SKM-1 (cell line): ENCODE results near the gene PPP1R12B.

Source experiments
- DNase-seq: peaks from one replicate; lab custom pipeline; 2025; ENCODE audit not compliant: unreplicated experiment; lab: John Stamatoyannopoulos, UW

The PPP1R12B gene, protein sequence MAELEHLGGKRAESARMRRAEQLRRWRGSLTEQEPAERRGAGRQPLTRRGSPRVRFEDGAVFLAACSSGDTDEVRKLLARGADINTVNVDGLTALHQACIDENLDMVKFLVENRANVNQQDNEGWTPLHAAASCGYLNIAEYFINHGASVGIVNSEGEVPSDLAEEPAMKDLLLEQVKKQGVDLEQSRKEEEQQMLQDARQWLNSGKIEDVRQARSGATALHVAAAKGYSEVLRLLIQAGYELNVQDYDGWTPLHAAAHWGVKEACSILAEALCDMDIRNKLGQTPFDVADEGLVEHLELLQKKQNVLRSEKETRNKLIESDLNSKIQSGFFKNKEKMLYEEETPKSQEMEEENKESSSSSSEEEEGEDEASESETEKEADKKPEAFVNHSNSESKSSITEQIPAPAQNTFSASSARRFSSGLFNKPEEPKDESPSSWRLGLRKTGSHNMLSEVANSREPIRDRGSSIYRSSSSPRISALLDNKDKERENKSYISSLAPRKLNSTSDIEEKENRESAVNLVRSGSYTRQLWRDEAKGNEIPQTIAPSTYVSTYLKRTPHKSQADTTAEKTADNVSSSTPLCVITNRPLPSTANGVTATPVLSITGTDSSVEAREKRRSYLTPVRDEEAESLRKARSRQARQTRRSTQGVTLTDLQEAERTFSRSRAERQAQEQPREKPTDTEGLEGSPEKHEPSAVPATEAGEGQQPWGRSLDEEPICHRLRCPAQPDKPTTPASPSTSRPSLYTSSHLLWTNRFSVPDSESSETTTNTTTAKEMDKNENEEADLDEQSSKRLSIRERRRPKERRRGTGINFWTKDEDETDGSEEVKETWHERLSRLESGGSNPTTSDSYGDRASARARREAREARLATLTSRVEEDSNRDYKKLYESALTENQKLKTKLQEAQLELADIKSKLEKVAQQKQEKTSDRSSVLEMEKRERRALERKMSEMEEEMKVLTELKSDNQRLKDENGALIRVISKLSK

DNA sequence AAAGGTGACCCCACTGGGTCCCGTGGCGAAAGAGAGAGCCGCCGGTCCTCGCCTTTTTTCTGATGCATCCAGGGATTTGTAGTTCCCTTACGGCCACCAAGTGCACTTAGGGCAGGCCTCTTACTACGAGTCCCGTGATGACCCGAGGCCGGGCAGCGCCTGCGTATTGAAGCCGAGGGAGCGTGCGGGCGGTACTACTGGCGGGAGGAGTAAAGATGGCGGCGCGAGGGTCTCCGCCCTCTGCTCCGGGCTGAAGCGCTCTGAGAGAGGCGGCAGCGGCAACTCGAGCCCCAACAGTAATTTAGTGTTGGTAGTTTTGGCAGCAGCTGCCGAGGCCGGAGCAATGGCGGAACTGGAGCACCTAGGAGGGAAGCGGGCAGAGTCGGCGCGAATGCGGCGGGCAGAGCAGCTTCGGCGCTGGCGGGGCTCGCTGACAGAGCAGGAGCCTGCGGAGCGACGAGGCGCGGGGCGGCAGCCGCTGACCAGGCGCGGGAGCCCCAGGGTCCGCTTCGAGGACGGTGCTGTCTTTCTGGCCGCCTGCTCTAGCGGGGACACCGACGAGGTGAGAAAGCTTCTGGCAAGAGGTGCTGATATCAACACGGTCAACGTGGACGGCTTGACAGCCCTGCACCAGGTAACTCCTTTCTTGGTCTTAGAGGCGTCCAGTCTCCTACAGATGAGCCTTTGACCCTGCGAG lies at the start of gene PPP1R12B:
PPP1R12B (plus strand) TSS at position 191 of the 697 bp plus-strand sequence; CDS start at position 344, 153 bp downstream.
- DNase-seq = peak; percentile 100

DNA sequence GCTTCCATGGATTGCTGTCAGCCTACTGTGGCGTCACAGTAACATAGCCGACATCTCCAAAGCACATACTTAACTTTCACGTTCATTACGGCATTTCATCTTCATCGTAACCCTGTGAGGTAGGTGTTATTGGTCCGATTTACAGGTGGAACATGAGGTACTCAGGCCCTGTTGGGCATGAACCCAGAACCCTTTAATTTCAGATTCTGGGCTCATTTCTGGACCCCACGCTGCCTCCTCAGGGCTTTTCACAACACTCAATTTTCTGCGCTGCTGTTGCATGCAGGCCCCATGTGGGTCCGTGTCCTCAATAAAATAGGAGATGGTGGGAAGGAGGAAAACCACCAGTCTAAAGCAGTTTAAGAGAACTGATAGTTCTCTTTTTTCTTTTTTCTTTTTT lies 46.3 kb upstream of the PPP1R12B start:
- no peak for DNase-seq

DNA sequence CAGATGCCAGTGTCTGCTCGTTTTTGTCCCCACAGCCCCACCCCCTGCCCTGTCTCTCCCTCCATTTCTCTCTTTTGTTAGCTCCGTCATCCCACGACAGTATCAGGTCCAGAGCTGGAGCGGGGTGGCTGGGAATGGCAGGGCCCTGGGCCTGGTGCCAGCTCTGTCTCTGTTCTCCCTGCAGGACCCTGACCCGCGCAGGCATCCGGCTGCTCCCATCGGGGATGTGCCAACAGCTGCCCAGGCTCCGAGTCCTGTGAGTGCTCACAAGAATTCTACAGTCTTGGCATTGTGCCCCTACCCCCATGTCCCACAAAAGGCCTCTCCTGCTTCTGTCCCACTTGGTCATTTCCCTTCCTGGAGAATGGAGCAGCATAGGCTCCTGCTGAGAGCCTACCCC lies 44.1 kb upstream of the PPP1R12B start:
- DNase-seq = no peak

DNA sequence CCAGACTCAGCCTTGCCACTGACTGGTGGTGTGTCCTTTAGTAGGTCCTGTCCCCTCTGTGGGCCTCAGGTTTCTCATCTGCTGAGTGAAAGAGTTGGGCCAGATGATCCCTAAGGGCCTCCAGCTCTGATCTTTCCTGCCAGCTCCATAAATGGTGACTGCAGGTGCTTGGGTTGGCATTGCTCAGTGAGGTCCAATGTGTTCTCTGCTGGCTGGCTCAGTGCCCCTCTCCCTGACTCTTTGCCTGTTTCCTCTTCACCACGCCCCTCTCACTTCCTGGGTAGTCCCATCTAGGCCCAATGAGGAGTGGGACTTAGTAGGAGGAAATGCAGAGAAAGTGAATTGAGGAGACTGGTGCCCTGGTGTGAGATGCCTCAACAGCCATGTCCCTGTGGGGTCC lies 43.3 kb upstream of the PPP1R12B start:
- DNase-seq = no peak

DNA sequence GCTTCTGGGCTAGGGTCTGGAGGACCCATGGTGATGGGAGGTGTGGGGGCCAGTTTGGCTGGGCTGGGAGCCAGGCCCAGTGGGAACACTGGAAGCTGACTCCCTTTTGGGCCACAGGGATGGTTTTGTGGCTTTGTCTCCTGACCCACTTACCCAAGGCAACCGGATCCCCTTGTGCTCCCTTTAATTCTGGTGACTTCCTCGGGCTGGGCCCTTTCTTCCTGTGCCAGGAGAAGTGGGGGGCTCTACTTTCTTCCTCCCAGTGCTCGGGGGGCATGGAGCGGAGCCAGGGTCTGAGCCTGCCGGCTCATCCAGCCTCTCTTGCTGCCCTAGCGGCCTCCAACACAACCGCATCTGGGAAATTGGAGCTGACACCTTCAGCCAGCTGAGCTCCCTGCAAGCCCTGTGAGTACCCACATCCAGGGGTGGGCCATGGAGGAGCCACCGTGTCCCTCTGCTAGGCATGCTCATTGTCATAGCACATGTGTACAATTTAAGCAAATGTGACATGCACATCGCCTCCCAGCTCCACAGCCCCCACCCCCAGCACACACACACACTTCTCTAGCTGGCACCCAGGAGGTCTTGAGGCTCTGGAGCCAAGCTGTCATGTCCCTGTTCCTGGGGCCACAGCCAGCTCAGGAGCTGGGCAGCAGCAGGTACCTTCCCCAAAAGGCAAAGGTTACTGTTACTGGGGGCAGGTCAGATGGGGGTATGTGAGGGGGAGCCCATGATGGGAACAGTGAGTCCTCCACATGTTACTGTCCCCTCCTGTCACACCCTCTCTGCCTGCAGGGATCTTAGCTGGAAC lies 41.8 kb upstream of the PPP1R12B start:
- no peak for DNase-seq

DNA sequence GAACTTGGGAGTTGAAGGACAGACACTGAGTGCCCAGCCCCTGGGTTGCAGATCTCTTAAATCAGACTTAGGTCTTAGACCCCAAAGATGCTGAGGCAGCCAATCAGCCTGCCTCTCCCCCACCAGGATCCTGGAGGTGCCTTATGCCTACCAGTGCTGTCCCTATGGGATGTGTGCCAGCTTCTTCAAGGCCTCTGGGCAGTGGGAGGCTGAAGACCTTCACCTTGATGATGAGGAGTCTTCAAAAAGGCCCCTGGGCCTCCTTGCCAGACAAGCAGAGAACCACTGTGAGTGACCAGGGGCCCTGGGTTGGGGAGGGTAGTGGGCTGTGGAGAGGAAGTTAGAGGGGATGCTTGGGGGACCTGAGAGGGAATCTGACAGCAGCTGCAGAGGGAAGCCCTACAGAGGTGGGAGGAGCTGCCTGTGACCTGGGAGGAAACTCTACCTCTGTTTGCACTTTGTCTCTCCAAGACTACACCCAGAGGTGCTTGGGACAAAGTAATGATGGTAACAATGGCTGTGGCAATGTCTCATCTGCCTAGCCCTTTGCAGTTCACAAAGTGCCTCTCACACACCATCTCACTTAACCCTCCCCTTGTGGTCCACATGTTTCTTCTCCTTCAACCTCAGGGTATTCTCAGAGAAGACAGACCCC lies 38.3 kb upstream of the PPP1R12B start:
- DNase-seq = no peak

DNA sequence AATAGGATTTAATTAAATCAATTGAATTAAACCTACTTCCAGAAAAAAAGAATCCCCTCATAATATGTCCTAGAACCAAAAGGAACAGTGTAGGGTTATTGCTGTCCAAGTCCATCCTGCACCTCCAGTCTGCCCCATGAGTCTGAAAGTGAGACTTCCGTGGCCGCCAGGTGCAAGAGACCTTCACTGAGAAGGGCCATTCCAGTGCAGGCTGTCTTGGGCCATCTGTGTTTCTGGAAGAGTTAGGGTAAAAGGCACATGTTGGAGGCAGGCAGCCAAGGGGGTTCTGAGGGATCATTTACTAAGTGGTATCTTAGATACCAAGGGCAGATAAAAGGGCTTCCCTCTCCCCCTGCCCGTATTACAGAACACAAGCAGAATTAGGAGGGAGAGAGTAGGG lies 37.8 kb upstream of the PPP1R12B start:
- no peak for DNase-seq

DNA sequence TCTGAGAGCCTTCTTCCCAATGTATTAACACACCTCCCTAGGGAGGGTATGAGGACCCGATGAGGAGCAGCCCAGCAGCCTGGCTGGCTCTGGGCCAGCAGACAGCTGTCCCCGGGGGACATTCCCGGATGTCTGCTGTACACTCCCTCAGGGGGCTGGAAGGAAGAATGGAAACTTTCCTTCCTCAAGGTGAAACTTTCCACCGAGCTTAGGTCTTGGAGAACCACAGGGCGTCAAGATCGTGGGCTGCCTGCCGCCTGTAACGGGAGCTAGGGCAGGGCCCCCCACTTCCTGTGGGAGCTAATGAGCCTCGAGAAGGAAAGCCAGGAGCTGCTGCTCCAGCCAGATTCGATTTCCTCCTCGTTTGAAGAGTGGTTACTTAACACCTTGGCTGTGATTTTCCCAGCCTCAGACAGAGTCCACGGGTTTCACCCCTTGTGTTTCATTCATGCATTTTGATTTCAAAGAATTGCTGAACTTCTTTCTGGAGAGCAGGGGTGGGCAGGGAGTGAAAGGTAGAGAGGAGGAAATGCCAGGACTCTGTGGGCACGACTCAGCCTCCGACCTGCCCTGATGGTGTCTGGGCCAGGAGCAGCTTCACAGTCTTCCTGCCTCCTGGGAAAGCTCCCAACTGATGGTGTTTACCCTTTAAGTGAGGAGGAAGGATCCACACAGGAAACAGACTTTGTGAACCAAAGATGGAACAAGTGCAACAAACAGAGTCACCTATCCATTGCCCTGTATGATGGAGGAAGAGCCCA lies 36.4 kb upstream of the PPP1R12B start:
- DNase-seq = no peak

DNA sequence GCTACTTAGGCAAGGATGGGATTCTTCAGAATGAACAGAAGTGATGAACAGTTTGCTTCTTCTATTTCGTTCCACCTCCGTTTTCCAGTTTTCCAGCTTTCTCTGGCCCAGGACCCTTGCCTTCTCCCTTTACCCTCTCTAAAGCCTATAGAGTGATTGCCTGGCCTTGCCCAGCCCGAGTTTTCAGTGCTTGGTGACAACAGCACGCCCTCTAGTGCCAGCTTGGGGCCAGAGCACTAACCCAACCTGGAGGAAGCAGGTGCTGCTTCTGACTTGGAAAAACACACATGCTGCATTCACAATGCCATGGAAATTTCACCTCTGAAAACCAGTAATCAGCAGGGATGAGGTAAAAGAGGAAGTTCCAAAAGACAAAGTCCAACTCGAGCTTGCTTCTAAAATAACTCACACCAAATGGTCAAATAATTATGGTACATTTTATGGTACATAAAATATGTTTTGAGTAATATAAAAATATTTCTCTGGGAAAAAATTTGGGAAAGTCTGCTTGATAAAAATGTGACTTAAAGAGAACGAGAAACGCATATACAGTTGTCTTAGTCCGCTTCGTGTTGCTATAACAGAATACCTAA lies 32.8 kb upstream of the PPP1R12B start:
- peak; percentile 74 for DNase-seq

DNA sequence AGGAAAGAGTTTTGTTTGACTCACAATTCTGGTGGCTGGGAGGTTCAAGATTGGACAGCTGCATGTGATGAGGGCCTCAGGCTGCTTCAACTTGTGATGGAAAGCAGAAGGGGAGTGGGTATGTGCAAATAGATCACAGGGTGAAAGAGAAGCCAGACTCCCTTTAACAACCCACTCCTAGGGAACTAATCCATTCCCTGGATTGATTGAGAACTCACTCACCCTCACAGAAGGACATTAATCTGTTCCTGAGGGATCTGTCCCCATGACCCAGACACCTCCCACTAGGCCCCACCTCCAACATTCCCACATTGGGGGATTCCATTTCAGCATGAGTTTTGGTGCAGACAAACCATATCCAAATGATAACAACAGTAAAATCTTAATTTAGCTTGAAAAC lies 32.3 kb upstream of the PPP1R12B start:
- no peak for DNase-seq

DNA sequence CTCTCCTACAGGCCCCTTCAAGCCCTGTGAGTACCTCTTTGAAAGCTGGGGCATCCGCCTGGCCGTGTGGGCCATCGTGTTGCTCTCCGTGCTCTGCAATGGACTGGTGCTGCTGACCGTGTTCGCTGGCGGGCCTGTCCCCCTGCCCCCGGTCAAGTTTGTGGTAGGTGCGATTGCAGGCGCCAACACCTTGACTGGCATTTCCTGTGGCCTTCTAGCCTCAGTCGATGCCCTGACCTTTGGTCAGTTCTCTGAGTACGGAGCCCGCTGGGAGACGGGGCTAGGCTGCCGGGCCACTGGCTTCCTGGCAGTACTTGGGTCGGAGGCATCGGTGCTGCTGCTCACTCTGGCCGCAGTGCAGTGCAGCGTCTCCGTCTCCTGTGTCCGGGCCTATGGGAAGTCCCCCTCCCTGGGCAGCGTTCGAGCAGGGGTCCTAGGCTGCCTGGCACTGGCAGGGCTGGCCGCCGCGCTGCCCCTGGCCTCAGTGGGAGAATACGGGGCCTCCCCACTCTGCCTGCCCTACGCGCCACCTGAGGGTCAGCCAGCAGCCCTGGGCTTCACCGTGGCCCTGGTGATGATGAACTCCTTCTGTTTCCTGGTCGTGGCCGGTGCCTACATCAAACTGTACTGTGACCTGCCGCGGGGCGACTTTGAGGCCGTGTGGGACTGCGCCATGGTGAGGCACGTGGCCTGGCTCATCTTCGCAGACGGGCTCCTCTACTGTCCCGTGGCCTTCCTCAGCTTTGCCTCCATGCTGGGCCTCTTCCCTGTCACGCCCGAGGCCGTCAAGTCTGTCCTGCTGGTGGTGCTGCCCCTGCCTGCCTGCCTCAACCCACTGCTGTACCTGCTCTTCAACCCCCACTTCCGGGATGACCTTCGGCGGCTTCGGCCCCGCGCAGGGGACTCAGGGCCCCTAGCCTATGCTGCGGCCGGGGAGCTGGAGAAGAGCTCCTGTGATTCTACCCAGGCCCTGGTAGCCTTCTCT lies 30.3 kb upstream of the PPP1R12B start:
- no peak for DNase-seq

DNA sequence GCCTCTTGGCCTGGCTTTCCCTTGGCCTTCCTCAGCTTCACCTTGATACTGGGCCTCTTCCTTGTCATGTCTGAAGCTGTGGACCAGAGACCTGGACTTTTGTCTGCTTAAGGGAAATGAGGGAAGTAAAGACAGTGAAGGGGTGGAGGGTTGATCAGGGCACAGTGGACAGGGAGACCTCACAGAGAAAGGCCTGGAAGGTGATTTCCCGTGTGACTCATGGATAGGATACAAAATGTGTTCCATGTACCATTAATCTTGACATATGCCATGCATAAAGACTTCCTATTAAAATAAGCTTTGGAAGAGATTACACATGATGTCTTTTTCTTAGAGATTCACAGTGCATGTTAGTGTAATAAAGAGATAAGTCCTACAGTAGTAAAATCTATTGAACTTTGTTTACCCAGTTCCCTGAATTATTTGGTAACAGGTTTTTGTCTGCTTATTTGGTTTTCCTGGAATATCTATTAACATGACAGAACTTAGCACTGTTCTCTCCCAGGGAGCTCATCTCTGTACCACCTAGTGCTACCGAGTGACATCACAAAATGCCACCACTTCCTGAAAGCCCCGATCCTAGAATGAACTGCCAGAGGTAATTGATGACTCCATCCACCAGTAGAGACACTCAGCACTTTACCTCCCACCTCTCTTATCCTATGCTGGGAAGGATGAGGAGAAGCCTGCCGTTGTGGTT lies 29.0 kb upstream of the PPP1R12B start:
- no peak for DNase-seq

DNA sequence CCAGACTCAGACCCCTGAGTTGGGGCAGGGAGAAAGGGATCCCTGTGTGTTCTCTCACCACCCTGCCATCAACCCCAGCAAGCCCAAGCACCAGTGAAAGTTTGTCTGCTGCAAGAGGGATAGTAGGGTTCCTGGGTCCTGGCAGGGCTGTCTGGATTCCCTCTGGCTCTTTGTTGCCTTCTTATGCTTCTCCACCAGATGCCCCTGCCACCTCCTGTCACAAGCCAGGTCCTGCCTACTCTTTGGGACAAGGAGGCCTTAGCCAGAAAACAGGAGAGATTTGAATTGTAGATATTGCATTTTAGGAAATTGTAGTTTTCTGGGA lies 28.5 kb upstream of the PPP1R12B start:
- DNase-seq = no peak

DNA sequence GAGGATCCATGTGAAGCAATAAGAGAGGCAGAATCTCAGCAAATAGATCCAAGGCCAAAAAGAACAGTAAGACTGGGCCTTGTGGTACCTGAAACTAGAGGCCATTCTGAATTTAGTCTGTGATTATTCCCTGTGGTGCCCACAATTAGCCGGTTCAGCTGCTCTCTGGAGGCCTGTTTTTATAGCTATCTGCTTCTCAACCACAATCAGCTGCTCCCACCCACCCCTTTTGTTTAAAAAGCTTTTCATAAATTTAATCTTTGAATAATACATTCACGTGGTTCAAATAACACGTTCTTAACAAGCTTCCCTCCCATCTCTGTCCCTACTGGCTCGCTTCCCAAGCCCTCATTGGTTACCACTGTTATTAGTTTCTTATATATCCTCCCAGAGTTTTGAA lies 24.8 kb upstream of the PPP1R12B start:
- DNase-seq = no peak

DNA sequence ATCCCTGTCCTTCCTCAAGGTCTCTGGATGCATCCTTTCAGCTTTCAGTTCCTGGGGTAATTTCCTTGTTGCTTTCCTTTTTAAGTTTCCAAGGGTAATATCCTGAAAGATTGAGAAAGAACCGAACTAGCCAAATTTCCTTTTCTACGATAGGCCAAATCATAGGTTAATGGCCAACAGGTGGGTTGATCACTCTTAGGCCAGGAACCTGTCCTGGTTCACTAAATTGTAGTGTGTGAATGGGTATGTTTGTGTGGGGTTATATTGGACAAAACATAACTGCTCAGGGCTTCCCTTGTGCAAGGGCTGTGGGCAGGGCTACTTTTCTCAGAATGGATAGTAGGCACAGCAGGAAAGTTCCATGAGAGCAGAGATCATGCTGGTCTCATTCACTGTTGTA lies 23.9 kb upstream of the PPP1R12B start:
- no peak for DNase-seq

DNA sequence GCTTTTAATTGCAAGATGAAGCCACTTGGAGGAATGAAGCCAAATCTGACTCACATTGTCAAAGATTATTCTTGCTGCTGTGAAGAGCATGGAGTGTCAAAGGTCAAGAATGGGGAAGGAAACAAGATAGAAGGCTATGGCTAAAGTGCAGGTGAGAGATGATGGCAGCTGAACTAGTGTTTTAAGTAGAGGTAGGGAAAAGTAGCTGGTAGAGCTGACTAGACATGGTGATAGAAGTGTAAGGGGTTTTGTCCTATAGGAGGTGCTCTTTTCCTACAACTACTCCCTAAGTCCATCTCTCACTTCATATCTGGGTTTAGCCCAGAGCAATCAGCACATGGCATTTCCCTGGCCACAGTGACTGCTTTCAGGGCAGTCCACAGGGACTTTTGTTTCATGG lies 18.6 kb upstream of the PPP1R12B start:
- DNase-seq = no peak

DNA sequence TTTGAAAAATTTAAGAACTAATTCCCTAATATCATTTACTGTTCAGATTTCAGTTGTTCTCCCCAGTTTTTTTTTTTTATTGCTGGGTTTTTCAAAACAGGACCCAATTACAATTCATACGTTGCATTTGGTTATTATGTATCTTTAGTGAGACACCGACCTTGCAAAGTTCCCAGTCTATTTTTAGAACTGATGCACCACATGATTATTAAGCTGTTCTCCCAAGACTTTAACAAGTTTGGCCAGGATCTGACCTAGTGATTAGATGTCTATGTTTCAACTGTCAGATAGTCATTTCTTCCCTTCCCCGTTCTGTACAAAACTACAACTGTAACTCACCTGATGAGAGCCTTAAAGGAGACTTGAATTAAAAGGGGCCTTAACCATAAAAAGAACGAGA lies 14.6 kb upstream of the PPP1R12B start:
- no peak for DNase-seq
